GM19238 (cell line): ENCODE results near the gene PTGES3L.
"Not testable (repeated sequence)": the region's sequence is repeated elsewhere in the genome, so short reads cannot be mapped to it uniquely, and the experiment has no call there.

Experiments
- DNase-seq: peaks from one replicate; pipeline ENCODE4 v3.0.0; 2011; ENCODE audit warnings: low spot score; ENCODE audit not compliant: insufficient read length

Gene PTGES3L

GRCh38 chr17:42982266-42982665 lies 2.4 kb upstream of the PTGES3L start:
- no peak for DNase-seq

DNA sequence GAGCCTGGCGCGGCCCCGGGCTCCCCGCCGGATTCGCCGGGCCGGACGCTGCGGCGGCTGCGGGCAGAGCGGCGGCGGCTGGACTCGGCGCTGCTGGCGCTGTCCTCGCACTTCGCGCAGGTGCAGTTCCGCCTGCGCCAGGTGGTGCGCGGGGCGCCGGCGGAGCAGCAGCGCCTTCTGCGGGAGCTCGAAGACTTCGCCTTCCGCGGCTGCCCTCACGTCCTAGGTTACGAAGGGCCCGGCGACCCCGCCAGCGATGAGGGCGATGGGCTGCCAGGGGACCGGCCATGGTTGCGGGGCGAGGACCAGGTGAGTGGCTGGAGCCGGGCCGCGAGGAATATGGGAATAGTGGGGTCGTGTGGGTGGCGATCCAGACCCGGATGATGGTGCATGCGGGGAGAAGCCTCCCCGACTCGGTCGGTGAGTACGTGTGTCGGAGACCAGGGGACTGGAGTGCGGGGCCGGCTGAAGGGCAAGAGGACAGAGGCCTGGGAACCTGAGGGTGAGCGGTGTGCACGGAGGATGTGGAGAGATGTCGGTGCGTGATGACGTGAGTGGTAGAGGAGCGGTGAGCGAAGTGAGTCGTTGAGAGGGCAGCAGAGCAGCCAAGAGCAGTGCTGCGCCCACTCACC lies 1.0 kb upstream of the PTGES3L start:
- peak; percentile 52 for DNase-seq

GRCh38 chr17:42980274-42980765 lies 440 bp upstream of the PTGES3L start, which contains the start of gene RUNDC1:
Gene RUNDC1, plus strand, starts transcription at chr17:42980565. Its CDS starts 12 bp downstream, at chr17:42980577.
- peak; percentile 91 for DNase-seq

DNA sequence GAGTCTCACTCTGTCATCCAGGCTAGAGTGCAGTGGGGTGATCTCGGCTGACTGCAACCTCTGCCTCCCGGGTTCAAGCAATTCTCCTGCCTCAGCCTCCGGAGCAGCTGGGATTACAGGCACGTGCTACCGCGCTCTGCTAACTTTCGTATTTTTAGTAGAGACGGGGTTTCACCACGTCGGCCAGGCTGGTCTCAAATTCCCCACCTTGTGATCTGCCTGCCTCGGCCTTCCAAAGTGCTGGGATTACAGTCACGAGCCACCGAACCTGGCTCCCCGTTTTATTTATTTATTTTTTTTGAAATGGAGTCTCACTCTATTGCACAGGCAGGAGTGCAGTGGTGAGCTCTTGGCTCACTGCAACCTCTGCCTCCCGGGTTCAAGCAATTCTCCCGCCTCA lies 4.2 kb downstream of the PTGES3L start:
- DNase-seq: not testable (repeated sequence)

- no peak for DNase-seq
Measured at GRCh38 chr17:42975265-42975664, 4.6 kb downstream of the PTGES3L start.

- DNase-seq: not testable (repeated sequence)
Measured at GRCh38 chr17:42973323-42973722, 6.6 kb downstream of the PTGES3L start.

DNA sequence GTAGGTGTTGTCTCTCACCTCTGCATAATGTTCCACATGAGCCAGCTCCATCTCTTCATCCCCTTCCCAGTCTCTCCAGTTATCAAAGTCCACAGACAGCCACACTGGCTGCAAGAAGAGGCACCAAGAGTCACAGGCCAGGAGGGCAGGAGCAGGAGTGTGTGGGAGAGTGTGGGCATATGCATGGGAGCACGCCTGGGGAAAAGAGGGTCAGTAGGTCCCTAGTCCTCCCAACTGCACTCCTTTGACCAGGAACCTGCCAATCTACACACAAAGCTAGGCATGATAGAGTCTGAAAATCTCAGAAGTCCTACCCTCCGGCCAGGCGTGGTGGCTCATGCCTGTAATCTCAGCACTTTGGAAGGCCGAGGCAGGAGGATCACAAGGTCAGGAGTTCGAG lies 8.3 kb downstream of the PTGES3L start:
- no peak for DNase-seq

DNA sequence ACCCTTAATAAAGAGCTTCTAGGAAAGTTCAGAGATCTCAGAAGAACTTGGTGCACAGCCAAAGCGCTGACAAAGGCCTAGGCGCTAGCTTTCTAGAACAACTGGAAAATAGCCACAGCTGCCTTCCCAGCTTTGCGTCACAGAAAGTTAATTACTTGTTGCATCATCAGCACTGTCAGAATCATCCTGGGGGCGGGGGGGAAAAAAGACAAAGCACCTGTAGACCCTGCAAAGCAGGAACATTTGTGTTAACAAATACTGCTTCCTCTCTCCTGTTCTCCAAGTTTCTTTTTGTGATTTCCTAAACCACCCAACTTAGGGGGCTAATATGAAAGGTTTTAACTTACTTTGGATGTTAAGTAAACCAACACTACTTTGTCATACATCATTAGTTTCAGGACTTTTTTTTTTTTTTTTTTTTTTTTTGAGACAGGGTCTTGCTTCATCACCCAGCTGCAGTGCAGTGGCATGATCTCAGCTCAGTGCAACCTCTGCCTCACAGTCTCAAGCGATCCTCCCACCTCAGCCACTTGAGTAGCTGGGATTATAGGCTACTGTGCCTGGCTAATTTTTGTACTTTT lies 10.8 kb downstream of the PTGES3L start:
- DNase-seq: no peak

- no peak for DNase-seq
Measured at GRCh38 chr17:42967925-42968324, 12.0 kb downstream of the PTGES3L start.

DNA sequence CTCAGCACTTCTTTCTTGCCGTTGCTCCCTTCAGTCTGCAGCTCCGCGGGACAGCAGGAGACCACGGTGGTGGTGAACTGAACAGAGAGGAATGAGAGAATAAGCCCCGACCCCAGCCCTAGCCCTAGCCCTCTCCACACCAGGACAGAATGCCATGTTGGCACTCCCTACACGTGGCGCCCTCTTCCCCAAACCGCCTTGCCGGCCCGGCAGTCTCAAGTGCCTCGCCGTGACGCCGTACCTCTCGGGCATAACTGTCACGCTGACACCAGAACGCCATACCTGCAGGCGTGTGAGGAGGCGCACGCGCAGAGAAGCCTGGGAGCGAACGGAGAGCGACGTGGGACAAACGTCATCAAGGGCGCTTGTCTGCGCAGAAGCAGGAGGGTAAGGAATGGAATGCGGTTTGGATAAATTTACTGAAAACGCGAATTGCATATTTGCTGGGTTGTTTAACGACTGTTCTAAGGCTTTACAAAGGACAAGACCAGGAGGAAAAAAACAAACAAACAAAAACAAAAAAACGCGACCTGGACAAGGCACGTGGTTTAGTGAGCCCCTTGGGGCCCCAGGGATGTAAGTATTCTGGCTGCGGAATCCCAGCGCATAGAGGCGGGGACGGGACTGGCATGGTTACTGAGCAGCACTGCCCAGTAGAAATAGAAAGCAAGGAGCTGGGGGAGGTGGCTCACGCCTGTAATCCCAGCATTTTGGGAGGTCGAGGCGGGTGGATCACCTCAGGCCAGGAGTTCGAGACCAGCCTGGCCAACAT lies 15.5 kb downstream of the PTGES3L start, which contains the start of gene AARSD1:
TSS of gene AARSD1 (minus strand) at position 294 of the 772 bp plus-strand sequence. CDS start at position 280, 14 bp downstream.
- DNase-seq: peak; percentile 82

DNA sequence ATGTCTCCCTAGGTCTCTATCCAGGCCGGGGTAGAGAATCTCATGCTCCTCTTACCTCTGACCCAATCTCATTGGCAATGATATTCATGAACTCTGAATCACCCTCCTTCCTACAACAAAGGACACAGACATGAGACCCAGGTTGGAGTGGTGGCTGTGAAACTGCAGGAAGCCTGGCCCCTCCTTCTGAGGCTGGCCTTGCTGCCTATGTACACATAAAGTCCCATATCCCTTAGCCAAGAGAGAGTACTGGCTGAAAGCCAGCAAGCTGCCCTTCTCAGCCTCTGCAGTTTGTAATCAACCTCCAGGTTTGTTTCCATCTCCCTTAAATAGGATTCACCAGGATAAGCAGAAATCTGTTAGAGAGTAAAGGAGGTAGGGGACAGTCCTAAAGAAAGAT lies 26.2 kb downstream of the PTGES3L start:
- no peak for DNase-seq

- no peak for DNase-seq
Measured at GRCh38 chr17:42950044-42950783, 29.7 kb downstream of the PTGES3L start.

- no peak for DNase-seq
Measured at GRCh38 chr17:42946812-42947211, 33.1 kb downstream of the PTGES3L start.

GRCh38 chr17:42944211-42944610 lies 35.7 kb downstream of the PTGES3L start:
- no peak for DNase-seq

- DNase-seq: peak; percentile 16
Measured at GRCh38 chr17:42937712-42938596, 41.9 kb downstream of the PTGES3L start.

GRCh38 chr17:42929497-42929844 lies 50.4 kb downstream of the PTGES3L start:
- no peak for DNase-seq

GRCh38 chr17:42928714-42929496 lies 51.0 kb downstream of the PTGES3L start:
- peak; percentile 55 for DNase-seq

GRCh38 chr17:42924891-42925290 lies 55.0 kb downstream of the PTGES3L start:
- no peak for DNase-seq

DNA sequence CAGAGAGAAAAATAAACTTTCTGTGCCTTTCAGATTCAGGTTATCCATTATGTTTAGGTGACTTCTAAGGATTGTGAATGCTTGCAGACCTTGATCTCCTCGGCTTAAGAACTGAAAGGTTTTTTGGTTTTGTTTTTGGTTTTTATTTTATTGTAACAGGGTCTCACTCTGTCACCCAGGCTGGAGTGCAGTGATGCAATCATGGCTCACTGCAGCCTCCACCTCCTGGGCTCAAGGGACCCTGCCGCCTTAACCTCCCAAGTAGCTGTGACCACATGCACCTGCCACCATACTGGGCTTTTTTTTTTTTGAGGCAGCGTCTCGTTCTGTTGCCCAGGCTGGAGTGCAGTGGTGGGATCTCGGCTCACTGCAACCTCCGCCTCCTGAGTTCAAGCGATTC lies 56.4 kb downstream of the PTGES3L start:
- DNase-seq: not testable (repeated sequence)

DNA sequence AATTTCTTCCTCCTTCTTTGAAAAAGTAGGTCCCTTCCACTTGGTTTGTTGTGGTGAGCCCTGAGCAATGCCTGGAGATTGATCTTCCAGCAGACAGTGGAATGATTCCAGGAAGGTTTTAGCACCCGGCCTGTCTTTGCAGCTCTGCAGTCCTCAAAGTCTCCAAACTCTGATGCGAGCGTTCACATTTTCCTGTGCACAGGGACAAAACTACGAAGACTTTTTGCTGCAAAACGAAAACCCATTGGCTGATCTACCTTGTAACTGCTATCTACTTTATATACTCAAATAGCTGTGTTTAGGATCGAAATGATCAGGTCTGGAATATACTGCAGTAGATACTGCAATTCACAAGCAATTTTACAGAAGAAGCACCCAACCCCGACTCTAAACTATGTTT lies 57.6 kb downstream of the PTGES3L start:
- no peak for DNase-seq
